Measurements from ENCODE around the gene TRRAP. TPM values are rescaled to one million over a fixed set of nuclear protein-coding genes. Genes with fewer than 3 reads are reported as not detected.

Gene TRRAP
- total and polyA plus RNA-seq, 7 donors, result 2.4 to 35.5 (median 18.9) TPM

- 93 to 96% methylated on average over 9 of the region's 9 CpGs for WGBS, 2 donors
- no peak for DNase-seq
- Histone ChIP-seq H3K9me3 (no peaks in the 10 kb centered on the region), H3K4me3 (no peak overlapping the region), H3K27me3 (no peaks in the 10 kb centered on the region), H3K4me1 (no peaks in the 10 kb centered on the region), H3K36me3 (peaks cover 9 to 88% (median 40%) of the 10 kb centered on the region in 4 donors), H3K27ac (no peak overlapping the region)
- intact Hi-C loops (cut with DNase I), result no loop called here
- TF ChIP-seq POLR2AphosphoS5 (IDR thresholded peaks at IDR 0.05) (no peak), POLR2A (IDR thresholded peaks at IDR 0.05) (no peak), CTCF (IDR thresholded peaks at IDR 0.05) (no peak), EP300 (IDR thresholded peaks at IDR 0.05) (no peak)
Observed at GRCh38 chr7:99054781-99055180, 176.4 kb downstream of the TRRAP start.

- TF ChIP-seq POLR2AphosphoS5 (IDR thresholded peaks at IDR 0.05) (no peak), POLR2A (IDR thresholded peaks at IDR 0.05) (no peak), CTCF (IDR thresholded peaks at IDR 0.05) (no peak), EP300 (IDR thresholded peaks at IDR 0.05) (no peak)
- Histone ChIP-seq H3K36me3 (peaks cover 0 to 33% (median 3%) of the 10 kb centered on the region in 4 donors), H3K27ac (no peak overlapping the region), H3K4me1 (no peaks in the 10 kb centered on the region), H3K27me3 (no peaks in the 10 kb centered on the region), H3K9me3 (no peaks in the 10 kb centered on the region), H3K4me3 (no peak overlapping the region)
- no peak for DNase-seq
- intact Hi-C loops (cut with DNase I), result loop anchor here (1.0 kb wide), 1 partner anchor 12 kb away; no protein-coding TSS in a partner anchor
- 56 to 70% methylated on average over 6 of the region's 6 CpGs for WGBS, 2 donors
Observed at GRCh38 chr7:99061001-99061776, 182.9 kb downstream of the TRRAP start.

Small RNA genes within 50 kb of the gene (small RNA-seq; reads per million reads assigned to genes)
- gene MIR3609, result 0.94 to 317 (median 22.7) reads per million in 3 donors

Other genes with a start within 250 kb of the TRRAP start
- gene TMEM130, start 8.5 kb upstream of the TRRAP start, total RNA-seq, result 1 to 10 TPM; 2.1 to 3.3 (median 3.1) TPM
- 1 to 10 TPM in 1 of 3 donors, not detected in 2; 2.2 TPM for gene TMEM130, start 8.5 kb upstream of the TRRAP start, polyA plus RNA-seq